ENCODE results near the gene VPS35. TPM values are rescaled to one million over a fixed set of nuclear protein-coding genes. Genes with fewer than 3 reads are reported as not detected.

The VPS35 gene
- total and polyA plus RNA-seq, 2 of the 13 experiments (the other 11 are each of a cell fraction or from before 2014, with no cell fraction given) = 30.7 to 136 TPM

GRCh38 chr16:46621006-46621933 lies 67.7 kb downstream of the VPS35 start, which contains the start of gene SHCBP1 (continued):
- TF ChIP-seq KLF15 (CRISPR knock-in tag; IDR thresholded peaks at IDR 0.05; ENCODE audit: borderline replicate concordance) (no peak), HOXA3 (CRISPR knock-in tag; IDR thresholded peaks at IDR 0.05) (peak; percentile 87), MXD4 (CRISPR knock-in tag; IDR thresholded peaks at IDR 0.05) (peak; percentile 98), ZNF691 (CRISPR knock-in tag; IDR thresholded peaks at IDR 0.05; ENCODE audit: borderline replicate concordance, low read depth) (peak; percentile 76; the same call in 1 of the 2 replicates), ZNF274 (CRISPR knock-in tag; IDR thresholded peaks at IDR 0.05) (peak; percentile 39; the same call in 1 of the 2 replicates), ZNF451 (CRISPR knock-in tag; IDR thresholded peaks at IDR 0.05) (no peak), FOSL2 (CRISPR knock-in tag; IDR thresholded peaks at IDR 0.05) (peak; percentile 32), ZNF709 (CRISPR knock-in tag; IDR thresholded peaks at IDR 0.05) (peak; percentile 75; the same call in 1 of the 2 replicates), NFYB (CRISPR knock-in tag; IDR thresholded peaks at IDR 0.05) (peak; percentile 96), KAT2B (IDR thresholded peaks at IDR 0.05; ENCODE audit: borderline replicate concordance, low read depth, low read length) (no peak), TAF15 (IDR thresholded peaks at IDR 0.05; ENCODE audit: low read depth, low read length, poor library complexity, severe bottlenecking) (peak; percentile 93), GMEB2 (CRISPR knock-in tag; IDR thresholded peaks at IDR 0.05; ENCODE audit: low read depth) (peak; percentile 89), MIXL1 (CRISPR knock-in tag; IDR thresholded peaks at IDR 0.05) (no peak), ZNF646 (CRISPR knock-in tag; IDR thresholded peaks at IDR 0.05) (no peak), ZNF782 (CRISPR knock-in tag; IDR thresholded peaks at IDR 0.05; ENCODE audit: borderline replicate concordance) (no peak)
